ENCODE results near the gene XPNPEP1.

DNA sequence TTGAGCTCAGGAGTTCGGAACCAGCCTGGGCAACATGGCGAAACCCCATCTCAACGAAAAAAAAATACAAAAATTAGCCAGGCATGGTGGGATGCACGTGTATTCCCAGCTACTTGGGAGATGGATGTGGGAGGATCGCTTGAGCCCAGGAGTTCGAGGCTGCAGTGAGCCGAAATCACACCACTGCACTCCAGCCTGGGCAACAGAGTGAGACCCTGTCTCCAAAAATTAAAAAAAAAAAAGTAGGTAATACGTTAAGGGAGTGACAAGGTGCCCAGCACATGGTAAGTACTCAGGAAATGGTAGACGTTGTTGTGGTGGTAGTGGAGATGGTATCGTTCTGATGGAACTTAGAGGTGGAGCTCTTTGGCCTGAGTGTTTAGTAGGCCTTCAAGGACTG is 41.0 kb upstream of the XPNPEP1 start:
- TF ChIP-seq, protein P1, sequence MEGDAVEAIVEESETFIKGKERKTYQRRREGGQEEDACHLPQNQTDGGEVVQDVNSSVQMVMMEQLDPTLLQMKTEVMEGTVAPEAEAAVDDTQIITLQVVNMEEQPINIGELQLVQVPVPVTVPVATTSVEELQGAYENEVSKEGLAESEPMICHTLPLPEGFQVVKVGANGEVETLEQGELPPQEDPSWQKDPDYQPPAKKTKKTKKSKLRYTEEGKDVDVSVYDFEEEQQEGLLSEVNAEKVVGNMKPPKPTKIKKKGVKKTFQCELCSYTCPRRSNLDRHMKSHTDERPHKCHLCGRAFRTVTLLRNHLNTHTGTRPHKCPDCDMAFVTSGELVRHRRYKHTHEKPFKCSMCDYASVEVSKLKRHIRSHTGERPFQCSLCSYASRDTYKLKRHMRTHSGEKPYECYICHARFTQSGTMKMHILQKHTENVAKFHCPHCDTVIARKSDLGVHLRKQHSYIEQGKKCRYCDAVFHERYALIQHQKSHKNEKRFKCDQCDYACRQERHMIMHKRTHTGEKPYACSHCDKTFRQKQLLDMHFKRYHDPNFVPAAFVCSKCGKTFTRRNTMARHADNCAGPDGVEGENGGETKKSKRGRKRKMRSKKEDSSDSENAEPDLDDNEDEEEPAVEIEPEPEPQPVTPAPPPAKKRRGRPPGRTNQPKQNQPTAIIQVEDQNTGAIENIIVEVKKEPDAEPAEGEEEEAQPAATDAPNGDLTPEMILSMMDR (IDR thresholded peaks at IDR 0.05) = no peak
- TF ChIP-seq POLR2A (IDR thresholded peaks at IDR 0.05) = no peak
